GM21619 (cell line): ENCODE measurements around the gene PGLYRP1.

Source experiments
- ATAC-seq: cut with Tn5 transposase; IDR thresholded peaks from one replicate; pipeline ENCODE4 v1.9.1; 2021; ENCODE audit not compliant: unreplicated experiment

The PGLYRP1 gene

DNA sequence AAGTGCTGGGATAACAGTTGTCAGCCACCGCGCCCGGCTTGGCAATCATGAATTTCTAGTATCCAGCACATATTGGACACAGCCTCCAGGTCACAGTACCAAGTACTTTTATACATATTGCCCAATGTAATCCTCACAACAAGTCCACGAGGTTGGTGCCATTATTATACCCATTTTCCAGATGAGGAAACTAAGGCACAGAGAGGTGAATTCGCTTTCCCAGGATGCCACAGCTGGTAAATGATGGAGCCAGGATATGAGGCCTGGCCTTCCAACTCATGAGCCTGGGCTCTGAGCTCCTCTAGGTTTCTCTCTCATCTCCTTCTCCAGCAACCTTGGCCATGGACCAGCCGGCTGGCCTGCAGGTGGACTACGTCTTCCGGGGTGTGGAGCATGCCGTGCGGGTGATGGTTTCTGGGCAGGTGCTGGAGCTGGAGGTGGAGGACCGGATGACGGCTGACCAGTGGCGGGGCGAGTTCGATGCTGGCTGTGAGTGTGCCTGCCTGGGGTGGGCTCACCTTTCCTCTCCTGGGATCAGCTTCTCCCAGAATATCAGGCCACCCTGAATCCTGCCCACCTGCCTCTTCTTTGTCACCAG lies 20.1 kb downstream of the PGLYRP1 start:
- no peak for ATAC-seq

DNA sequence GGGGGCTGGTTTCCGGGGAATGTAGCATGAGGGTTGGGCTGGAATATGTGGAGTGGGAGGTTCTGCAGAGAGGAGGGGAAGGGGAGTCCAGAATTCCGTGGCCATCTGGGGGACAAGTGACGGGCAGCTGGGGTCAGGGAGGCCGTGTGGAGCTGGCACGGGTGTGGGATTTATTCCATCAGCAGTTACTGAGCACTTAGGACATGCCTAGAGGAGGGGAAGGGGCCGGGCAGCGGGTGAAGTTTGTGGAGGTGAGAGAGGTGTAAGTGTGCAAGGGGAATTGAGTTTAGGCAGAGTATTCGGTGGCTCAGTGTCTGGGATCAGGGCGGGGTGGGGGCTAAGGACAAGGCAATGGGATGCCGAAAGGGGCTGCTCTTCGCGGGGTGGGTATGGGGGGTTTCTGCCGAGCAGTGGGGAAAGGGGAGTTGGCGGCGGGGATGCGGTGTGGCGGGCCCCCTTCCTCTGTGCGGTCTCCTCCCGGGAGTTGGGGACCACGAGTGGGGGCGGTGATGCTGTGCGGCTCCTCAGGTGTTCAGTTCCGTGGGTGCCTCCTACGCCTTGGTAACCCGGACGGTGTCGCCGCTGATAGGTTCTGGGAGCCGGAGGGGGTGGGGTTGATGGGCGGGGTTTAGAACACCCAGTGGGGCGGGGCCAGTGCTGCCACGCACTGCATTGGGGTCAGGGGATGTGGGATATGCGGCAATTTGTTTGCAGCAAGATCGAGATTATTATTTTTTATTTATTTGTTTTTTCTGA lies 22.2 kb downstream of the PGLYRP1 start:
- ATAC-seq: no peak

DNA sequence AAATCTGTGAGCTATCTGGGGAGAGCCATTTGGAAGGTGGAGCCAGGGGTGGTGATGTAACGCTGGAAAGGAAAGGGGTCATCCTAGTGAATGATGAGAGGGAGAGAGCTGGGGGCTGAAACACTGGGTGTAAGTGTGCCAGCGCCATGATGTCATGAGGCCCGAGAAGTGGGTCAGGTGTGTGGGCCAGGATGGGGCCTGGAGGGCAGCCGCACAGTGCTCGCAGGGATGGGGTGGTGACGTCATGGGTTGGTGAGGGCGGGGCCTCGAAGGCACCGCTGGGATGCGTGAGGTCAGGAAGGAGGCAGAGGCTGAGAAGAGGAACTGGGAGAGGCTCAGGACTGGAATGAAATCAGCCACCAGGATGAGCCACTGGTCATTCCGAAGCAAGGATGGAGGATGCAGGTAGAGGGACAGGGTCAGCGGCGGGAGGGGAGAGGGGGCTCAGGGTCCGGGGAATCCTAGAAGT lies 23.2 kb downstream of the PGLYRP1 start:
- no peak for ATAC-seq

DNA sequence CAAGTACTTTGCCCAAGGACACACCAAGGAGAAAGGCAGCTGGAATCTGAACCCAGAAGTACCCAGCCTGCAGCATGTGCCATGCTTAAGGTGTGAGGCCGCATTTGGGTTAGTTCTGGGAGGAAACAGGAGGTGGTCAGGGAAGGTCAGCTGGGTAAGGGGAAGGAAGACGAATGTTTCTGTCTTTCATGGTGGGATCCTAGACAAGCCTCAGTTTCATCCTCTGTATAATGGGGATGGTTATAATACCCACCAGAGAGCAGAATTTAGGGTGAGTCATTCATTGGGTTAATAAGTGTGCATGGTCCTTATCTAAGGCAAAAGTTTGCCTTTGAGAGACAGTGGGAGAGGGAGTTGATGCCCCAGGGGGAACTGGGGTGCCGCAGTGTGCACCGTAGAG lies 24.0 kb downstream of the PGLYRP1 start:
- no peak for ATAC-seq

DNA sequence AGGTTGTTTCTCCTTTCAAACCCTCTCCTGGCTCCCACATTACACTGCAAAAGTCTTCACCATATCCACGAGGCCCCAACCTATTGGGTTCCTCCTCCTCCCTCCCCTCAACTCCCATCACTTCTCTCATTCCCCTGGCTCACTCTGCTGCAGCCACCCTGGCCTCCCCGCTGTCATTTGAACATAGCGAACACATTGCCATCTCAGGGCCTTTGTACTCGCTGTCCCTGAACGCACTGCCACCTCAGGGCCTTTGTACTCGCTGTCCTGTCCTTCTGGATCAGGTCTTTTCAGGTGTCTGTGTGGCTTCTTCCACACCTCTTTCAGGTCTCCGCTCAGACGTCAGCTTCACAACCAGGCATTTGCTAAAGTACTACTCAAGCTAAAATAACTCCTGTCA lies 25.9 kb downstream of the PGLYRP1 start:
- ATAC-seq: no peak

DNA sequence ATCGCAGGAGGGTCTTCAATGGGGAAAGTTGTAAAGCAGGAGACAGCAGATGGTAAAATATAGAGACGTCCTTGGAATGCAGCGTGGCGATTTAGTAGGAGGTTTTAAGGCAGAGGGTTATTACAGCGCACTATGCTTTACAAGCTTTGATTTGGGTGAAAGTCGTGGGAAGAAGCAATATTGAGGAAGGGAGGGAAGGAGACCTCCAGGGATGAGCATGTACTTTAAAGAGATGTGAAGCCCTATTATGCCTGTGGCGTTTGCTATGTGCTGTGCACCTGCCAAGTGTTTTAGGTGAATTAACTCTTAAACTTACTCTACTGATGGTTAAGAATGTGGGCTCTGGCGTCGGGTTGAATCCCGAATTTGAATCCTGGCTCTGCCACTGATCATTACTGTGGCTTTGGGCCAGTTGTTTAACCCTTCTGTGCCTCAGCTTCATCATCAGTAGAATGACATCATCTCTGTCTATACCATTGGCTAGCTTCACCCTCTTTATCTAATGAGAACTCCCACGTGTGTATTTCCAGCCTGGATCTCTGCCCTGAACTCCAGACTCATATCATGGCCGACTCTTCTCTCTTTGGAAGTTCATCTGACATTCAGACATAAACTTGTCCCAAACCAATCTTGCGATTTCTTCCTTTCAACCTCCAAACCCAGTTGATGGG lies 27.0 kb downstream of the PGLYRP1 start:
- ATAC-seq: no peak

DNA sequence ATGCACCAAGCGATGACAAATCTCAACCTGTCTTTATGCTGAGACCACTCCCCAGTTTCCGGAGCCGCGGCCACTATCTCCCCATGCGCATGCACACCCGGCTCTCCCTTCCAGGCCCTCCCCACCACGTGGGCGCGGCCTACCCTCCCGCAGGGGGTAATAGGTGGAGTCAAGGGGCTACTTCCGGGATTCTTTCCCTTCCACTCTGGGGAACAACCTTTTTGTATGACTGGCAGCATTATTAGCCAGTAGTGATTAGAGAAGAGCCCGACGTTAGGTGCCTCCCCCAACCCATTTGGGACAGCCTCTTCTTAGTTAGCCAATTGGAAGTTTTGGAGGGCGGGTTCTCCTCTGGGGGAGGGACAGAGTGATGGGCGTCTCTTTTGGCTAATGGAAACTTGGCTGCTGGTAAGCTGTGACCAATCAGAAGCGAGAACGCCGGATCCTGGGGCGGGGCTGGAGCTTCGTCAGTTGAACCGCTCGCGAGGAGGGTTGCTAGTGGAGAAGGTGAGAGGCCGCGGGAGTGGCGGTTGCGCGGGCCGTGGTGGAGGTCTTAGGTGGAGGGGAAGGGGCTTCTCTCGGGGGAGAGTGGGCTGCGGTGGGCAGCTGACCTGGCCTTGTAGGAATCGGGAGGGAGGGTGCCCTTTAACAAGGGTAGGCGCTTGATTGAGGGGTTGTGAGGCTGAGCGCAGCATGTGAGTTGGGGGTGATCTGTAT lies 27.7 kb downstream of the PGLYRP1 start, which contains the start of gene CCDC61:
Gene CCDC61 (plus strand): TSS at position 470 of the 717 bp plus-strand sequence. CDS start 7,552 bp downstream, outside the sequence.
- peak; percentile 95 for ATAC-seq

DNA sequence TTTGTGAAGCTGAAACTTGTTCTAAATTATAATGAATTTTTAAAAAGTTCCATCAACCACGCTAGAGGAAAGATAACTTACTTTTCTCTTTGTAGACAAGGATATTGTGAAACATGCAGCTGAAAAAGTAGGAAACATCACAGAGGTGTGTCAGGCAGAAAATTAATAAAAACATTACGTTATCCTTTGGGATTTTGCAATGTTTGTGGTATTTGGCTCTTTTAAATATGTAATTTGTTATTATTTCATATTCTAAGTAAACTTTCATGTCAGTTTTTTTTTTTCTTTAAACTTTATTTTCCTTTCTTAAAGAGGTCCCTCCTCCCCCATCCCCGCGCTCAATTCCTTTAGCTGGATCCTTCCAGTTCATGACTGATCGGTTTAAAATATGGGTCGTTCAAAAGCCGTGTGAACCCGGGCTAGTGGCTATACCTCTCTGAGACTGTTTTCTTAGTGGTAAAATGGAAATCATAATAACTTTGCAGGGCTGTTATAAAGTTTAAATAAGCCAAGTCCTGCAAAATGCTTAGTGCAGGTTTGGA lies 28.3 kb downstream of the PGLYRP1 start:
- no peak for ATAC-seq

DNA sequence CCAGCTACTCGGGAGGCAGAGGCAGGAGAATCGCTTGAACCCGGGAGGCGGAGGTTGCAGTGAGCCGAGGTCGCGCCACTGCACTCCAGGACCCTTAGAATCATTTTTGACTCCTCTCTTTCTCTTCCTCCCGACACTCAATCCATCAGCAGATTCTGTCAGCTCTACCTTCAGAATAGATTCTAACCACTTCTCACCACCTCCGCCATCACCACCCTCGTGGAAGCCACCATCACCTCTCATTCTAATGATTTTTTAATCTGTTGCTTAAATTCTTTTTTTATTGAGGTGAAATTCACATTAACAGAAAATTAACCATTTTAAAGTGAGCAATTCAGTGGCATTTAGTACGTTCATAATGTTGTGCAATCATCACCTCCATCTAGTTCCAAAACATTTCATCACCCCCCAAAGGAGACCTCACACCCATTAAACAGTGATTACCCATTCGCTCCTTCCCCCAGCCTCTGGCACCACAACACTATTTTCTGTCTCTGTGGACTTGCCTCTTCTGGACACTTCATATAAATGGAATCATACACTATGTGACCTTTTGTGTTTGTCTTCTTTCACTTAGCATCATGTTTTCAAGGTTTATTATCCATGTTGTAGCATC lies 32.6 kb downstream of the PGLYRP1 start:
- no peak for ATAC-seq

DNA sequence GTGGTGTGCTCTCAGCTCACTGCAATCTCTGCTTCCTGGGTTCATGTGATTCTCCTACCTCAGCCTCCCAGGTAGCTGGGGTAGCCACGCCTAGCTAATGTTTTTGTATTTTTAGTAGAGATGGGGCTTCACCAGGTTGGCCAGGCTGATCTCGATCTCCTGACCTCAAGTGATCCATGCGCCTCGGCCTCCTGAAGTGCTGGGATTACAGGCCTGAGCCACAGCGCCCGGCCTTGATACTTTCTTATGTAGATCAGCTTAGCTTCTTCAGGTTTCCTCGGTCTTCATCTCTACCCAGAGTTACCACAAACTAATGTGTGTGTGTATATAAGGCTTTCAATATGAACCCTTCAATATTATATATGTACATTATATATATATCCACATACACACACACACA lies 37.5 kb downstream of the PGLYRP1 start:
- no peak for ATAC-seq

DNA sequence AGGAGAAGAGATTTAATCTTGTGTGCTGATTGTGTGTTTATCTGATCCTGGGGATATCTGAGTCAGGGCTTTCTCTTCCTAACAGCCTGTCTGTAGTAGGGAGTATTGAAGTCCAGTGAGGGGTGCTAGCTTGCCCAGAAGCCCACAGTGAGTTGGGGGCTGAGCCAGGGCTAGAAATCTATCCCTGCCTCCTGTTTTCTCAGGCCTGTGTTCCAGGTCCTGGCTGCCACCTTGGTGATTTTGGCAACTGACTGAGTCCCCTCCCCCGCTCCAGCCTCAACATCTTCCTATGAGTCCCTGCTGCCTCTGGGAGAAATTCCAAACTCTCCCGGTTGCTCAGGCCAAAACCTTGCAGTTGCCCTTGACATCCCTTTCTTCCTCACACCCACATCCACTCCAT lies 41.5 kb downstream of the PGLYRP1 start:
- ATAC-seq: no peak

DNA sequence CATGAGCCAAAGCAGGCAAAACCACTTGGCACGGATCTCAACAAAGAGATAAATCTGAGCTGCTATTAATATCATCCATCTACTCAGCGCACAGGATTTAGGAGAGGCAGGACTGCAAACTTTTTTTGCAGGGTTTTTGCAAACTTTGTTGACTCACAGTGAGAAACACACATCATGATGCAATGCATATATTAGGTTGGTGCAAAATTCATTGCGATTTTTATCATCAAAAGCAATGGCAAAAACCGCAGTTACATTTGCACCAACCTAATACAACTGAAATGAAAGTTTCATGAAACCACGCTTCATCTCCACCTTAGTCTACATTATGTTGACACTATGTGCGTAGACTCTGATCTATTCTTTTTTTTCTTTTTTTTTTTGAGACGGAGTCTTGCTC lies 44.7 kb downstream of the PGLYRP1 start:
- no peak for ATAC-seq

DNA sequence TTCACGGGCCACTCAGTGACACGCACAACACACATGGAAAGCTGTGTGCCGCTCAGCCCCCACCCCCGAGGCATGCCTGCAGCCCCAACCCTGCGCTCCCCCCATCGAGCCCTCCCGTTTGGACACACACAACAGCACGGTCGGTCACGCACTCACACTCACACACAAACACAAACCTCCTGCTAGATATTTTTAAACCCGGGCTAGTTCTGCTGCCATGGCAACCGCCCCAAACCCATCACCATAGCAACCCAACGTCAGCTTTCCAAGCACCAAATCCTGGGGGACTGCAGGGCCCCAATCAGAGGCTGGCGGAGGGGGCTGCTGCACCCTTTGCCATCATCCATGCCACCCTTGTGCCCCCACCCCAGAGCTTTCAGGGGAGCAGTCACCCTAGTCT lies 46.7 kb downstream of the PGLYRP1 start:
- ATAC-seq: no peak

DNA sequence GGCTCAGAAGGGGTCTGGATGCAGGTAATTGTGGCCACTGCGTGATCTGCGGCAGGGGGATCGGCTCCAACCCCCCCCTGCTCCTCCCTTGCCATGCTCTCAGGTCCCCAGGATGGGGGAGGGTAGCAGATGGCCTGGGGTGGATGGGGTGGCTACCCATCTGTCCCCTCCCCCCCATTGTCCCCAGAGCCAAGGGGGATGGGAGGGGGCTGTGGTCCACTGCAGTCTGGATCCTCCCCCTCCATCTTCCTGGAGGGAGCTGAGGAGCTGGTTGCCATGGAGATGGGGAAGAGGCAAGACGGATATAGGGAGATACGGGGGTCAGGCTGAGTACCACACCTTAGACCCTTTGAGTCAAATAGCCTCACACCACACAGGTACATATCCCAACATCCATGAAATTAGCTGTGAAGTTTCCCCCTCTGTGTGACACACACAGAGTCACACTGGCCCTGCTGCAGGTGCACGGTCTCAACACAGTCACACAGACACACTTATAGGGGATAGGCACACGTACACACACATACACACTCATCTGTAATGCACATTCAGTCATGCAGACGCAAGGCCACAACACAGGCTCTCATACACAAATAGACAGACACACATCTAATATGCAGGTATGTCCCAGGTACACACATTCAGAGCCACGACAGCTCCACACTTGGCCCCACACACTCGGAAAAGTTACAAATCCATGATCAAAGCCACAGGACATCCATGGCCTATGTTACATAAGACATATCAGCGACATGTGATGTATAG lies 47.4 kb downstream of the PGLYRP1 start:
- no peak for ATAC-seq

DNA sequence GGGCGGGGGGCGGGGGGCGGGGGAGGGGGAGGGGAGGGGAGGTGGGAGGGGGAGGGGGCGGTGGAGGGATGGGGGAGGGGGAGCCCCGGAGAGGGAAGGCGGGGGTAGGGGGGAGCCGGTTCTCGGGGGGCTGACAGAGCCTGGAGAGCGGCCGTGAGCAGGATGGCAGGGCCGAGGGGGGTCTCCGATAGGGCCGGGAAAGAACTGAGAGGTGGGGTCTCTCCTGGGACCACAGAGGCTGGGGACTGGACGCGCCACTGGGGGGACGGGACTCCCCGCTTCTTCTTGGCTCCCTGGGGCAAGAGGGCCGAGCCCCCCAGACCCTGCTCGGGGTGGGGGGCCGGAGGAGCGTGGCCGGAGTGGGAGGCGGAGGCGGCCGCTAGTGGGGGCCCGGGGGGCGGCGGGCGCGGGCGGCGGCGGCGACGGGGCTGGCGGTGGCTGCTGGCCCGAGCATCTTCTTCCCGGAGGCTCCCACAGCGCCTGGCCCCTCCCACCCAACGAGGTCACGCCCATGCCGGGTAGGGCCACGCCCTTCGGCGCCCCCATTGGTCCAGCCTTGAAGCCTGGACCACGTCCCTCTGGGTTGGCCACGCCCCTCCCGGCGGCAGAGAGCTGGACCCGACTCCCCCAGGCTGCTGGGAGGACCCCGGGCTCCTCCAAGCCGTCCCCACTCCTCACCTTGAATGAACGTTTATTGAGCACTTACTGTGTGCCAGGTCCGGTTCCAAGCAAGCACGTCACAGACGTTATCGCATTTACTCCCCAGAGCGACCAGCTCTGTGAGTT lies 49.1 kb downstream of the PGLYRP1 start, which contains the start of gene NOVA2:
Gene NOVA2 (minus strand): TSS at position 313 of the 786 bp plus-strand sequence. CDS start 514 bp downstream, outside the sequence.
- no peak for ATAC-seq

DNA sequence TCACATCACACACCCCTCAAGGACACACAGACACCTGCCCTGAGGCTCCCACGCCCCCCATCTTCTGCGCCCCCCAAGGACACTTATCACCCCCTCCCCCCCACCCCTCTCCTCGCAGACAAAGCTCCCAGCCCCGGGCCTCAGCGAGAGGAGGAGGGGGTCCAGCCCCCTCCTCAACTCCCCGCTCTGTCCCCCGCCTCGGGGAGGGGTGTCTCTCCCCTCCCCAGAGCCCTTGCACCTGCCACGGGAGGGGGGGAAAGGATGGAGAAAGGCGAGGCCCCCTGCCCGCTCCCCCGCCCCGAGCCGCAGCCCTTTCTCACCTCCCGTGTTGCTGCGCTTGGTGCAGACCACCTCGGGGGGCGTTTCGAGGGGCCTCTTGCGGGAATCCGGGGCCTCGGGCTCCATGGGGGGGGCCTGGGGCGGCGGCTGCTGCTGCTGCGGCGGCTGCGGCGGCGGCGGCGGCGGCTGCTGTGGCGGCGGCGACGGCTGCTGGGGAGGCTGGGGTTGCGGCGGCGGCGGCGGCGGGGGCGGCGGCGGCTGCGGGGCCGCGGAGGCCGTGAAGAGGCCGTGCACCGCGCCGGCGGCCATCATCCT lies 49.8 kb downstream of the PGLYRP1 start:
- ATAC-seq: no peak

DNA sequence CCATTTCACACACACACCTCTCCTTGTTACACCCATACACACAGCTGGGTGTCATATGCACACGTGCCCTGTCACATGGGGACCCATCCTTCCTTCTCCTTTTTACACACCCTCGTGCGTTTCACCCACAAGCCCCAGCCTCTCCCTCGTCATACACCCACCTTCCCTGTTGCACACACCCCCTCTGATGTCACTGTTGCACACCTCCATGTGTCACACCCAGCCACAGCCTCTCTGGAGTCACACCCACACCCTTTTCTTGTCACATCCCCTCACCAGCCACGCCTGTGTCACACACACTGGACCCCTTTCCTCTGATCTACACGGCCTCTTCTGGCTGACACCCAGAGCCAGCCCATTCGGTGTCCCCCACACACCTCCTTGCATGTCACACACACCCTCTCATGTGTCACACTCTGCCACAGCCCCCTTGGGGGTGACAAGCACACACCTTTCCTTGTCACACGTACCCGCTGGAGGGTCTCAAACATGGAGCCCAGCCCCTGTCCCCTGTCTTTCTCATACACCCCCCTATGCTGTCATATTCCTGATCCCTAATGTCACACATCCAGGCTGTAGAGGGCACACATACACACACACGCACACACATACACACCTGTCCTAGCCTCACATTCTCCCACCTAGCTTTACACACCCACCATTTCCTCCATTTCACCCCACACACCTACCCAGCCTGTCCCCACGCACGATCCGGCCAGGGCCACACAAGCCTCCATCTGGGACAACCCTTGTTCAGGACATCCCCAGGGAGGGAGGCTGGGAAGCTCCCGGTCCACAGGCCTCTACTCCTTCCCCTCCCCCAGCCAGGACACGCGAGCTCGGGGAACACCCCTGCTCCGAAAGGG lies 50.5 kb downstream of the PGLYRP1 start:
- ATAC-seq: no peak
